ENCODE results near the gene FNDC5. TPM values are rescaled to one million over a fixed set of nuclear protein-coding genes. Genes with fewer than 3 reads are reported as not detected.

The FNDC5 gene
- total RNA-seq, 5 donors from 2014 or later (not counting 1 experiment from before 2014, with no cell fraction given), result not detected

- Histone ChIP-seq H3K4me1 (ENCODE audit: control insufficient read depth in 1 of 2, extremely low read depth in 1 of 2, insufficient read depth in 2 of 2, low read length in 2 of 2) (peaks cover 0 to 25% of the 10 kb centered on the region in 2 experiments), H3K27me3 (replicated peaks in 1 of 2; ENCODE audit: control insufficient read depth in 2 of 2, extremely low read depth in 1 of 2, insufficient read depth in 2 of 2, low read length in 1 of 2) (peaks cover 3 to 54% of the 10 kb centered on the region in 2 experiments), H3K36me3 (ENCODE audit: control insufficient read depth in 2 of 2, extremely low read depth in 1 of 2, insufficient read depth in 1 of 2, low read length in 1 of 2) (no peaks in the 10 kb centered on the region), H3K4me3 (ENCODE audit: control insufficient read depth in 1 of 2, extremely low read depth in 1 of 2, low read length in 1 of 2) (peak overlapping the region in 1 of 2 donors; percentile 17), H3K9me3 (no peaks in the 10 kb centered on the region), H3K27ac (ENCODE audit: low read length) (no peak overlapping the region)
- WGBS (ENCODE audit: insufficient coverage), result 74% methylated on average over 16 of the region's 16 CpGs
- Mint-ChIP-seq H3K9me3 (no peaks in the 10 kb centered on the region), H3K4me1 (peaks cover 13 to 24% (median 23%) of the 10 kb centered on the region in 3 donors), H3K27ac (no peak overlapping the region), H3K4me3 (peak overlapping the region; percentile 55 to 68 (median 60)), H3K36me3 (peaks cover 27% of the 10 kb centered on the region), H3K27me3 (peaks cover 37 to 53% of the 10 kb centered on the region in 2 donors)
- ChIA-PET POLR2A (no interaction called here), CTCF (no interaction called here)
- no peak for ATAC-seq (replicated peaks in 1 of 4)
- DNase-seq, result no peak
These were observed 643 bp downstream of the FNDC5 start for GRCh38 chr1:32869923-32870614.

DNA sequence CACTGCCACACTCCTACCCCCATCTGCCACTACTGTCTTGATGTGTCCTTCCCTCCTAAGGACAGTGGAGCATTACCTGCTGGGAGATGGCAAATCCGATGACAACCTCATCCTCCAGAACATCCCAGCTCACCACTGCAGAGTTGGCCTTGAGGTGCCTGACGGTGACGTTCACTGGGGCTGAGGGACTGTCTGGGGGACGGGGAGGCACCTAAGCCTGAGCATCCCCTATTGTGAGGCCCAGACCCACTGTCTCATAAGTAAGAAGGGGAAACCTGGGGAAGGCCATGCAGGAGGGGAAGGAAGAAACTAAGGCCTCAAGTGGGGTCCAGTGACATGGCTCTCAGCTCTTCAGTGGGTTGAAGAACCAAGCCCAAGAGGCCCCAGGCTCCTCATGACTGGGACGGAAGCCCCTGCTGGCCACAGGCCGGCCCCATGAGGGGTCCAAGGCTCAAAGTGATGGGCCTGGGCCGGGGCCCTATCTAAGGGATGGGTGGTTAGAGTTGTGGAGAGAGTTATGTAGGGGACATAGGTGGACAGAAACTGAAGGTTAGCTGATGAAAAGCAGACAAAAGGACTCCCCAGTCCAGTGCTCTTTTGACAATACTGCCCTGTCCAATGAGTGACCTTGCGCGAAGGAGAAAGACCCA lies 1.8 kb downstream of the FNDC5 start:
- Histone ChIP-seq H3K4me1 (ENCODE audit: control insufficient read depth in 1 of 2, extremely low read depth in 1 of 2, insufficient read depth in 2 of 2, low read length in 2 of 2) (peaks cover 0 to 25% of the 10 kb centered on the region in 2 experiments), H3K9me3 (no peaks in the 10 kb centered on the region), H3K27me3 (replicated peaks in 1 of 2; ENCODE audit: control insufficient read depth in 2 of 2, extremely low read depth in 1 of 2, insufficient read depth in 2 of 2, low read length in 1 of 2) (peaks cover 3 to 48% of the 10 kb centered on the region in 2 experiments), H3K4me3 (ENCODE audit: control insufficient read depth in 1 of 2, extremely low read depth in 1 of 2, low read length in 1 of 2) (no peak overlapping the region), H3K27ac (ENCODE audit: low read length) (no peak overlapping the region), H3K36me3 (ENCODE audit: control insufficient read depth in 2 of 2, extremely low read depth in 1 of 2, insufficient read depth in 1 of 2, low read length in 1 of 2) (peaks cover 0 to under 1% of the 10 kb centered on the region in 2 donors)
- ATAC-seq (replicated peaks in 1 of 4) (no peak), DNase-seq (no peak)
- Mint-ChIP-seq H3K36me3 (peaks cover 38% of the 10 kb centered on the region), H3K4me1 (peaks cover 13 to 24% (median 23%) of the 10 kb centered on the region in 3 donors), H3K27ac (no peak overlapping the region), H3K9me3 (no peaks in the 10 kb centered on the region), H3K4me3 (peak overlapping the region in 2 of 3 donors; percentile 40 to 68), H3K27me3 (peaks cover 31 to 42% of the 10 kb centered on the region in 2 donors)
- WGBS (ENCODE audit: insufficient coverage), result 75% methylated on average over 4 of the region's 9 CpGs
- ChIA-PET POLR2A (no interaction called here), CTCF (no interaction called here)

DNA sequence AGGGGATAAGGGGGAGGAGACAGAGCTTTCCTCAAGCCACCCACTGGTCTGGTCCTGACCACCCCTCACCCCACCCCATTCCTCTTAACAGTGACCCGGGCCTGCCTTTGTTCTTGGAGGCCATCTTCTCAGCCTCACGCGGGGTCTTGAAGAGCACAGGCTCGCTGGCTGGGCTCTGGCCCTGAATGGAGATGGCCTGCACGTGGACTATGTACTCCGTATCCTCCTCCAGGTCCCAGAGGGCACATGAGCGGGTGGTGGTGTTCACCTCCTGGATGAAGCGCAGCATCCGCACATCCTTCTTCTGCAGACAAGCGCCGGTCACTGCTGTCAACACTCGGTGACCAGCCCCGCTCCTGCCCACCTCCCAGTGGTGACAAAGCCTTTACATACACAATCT lies 2.6 kb downstream of the FNDC5 start:
- Histone ChIP-seq H3K4me1 (ENCODE audit: control insufficient read depth in 1 of 2, extremely low read depth in 1 of 2, insufficient read depth in 2 of 2, low read length in 2 of 2) (peaks cover 0 to 25% of the 10 kb centered on the region in 2 experiments), H3K9me3 (no peaks in the 10 kb centered on the region), H3K4me3 (ENCODE audit: control insufficient read depth in 1 of 2, extremely low read depth in 1 of 2, low read length in 1 of 2) (no peak overlapping the region), H3K27ac (ENCODE audit: low read length) (no peak overlapping the region), H3K27me3 (replicated peaks in 1 of 2; ENCODE audit: control insufficient read depth in 2 of 2, extremely low read depth in 1 of 2, insufficient read depth in 2 of 2, low read length in 1 of 2) (peaks cover 3 to 42% of the 10 kb centered on the region in 2 experiments), H3K36me3 (ENCODE audit: control insufficient read depth in 2 of 2, extremely low read depth in 1 of 2, insufficient read depth in 1 of 2, low read length in 1 of 2) (peaks cover 0 to 6% of the 10 kb centered on the region in 2 donors)
- peaks cover 13 to 24% (median 23%) of the 10 kb centered on the region in 3 donors for H3K4me1 Mint-ChIP-seq
- WGBS (ENCODE audit: insufficient coverage), result 97% methylated on average over 11 of the region's 13 CpGs
- ChIA-PET CTCF (no interaction called here), POLR2A (no interaction called here)
- no peak overlapping the region for H3K27ac Mint-ChIP-seq
- peaks cover 39% of the 10 kb centered on the region for H3K36me3 Mint-ChIP-seq
- peaks cover 26 to 38% of the 10 kb centered on the region in 2 donors for H3K27me3 Mint-ChIP-seq
- ATAC-seq (replicated peaks in 1 of 4) (no peak), DNase-seq (no peak)
- no peak overlapping the region for H3K4me3 Mint-ChIP-seq
- H3K9me3 Mint-ChIP-seq, result no peaks in the 10 kb centered on the region

GRCh38 chr1:32867671-32868070 lies 3.0 kb downstream of the FNDC5 start:
- no peaks in the 10 kb centered on the region for H3K9me3 ChIP-seq
- H3K36me3 Mint-ChIP-seq, result peaks cover 42% of the 10 kb centered on the region
- no peak overlapping the region for H3K4me3 ChIP-seq (ENCODE audit: control insufficient read depth in 1 of 2, extremely low read depth in 1 of 2, low read length in 1 of 2)
- H3K36me3 ChIP-seq (ENCODE audit: control insufficient read depth in 2 of 2, extremely low read depth in 1 of 2, insufficient read depth in 1 of 2, low read length in 1 of 2), result peaks cover 0 to 10% of the 10 kb centered on the region in 2 donors
- 100% methylated on average over 1 of the region's 7 CpGs for WGBS (ENCODE audit: insufficient coverage)
- peaks cover 0 to 23% of the 10 kb centered on the region in 2 experiments for H3K4me1 ChIP-seq (ENCODE audit: control insufficient read depth in 1 of 2, extremely low read depth in 1 of 2, insufficient read depth in 2 of 2, low read length in 2 of 2)
- ChIA-PET CTCF (interaction anchor here in 1 of 2 donors (0.6 kb wide), 1 partner anchor 10 kb away, joined by 3 read pairs; no protein-coding TSS in a partner anchor), POLR2A (interaction anchor here in 1 of 2 donors (0.6 kb wide), 1 partner anchor 584 kb away, joined by 3 read pairs; no protein-coding TSS in a partner anchor)
- H3K27me3 ChIP-seq (replicated peaks in 1 of 2; ENCODE audit: control insufficient read depth in 2 of 2, extremely low read depth in 1 of 2, insufficient read depth in 2 of 2, low read length in 1 of 2), result peaks cover 3 to 37% of the 10 kb centered on the region in 2 experiments
- no peaks in the 10 kb centered on the region for H3K9me3 Mint-ChIP-seq
- H3K27me3 Mint-ChIP-seq, result peaks cover 24 to 34% of the 10 kb centered on the region in 2 donors
- no peak overlapping the region for H3K27ac Mint-ChIP-seq
- no peak for ATAC-seq (replicated peaks in 1 of 4)
- no peak overlapping the region for H3K27ac ChIP-seq (ENCODE audit: low read length)
- H3K4me1 Mint-ChIP-seq, result peaks cover 13 to 23% (median 22%) of the 10 kb centered on the region in 3 donors
- no peak for DNase-seq
- no peak overlapping the region for H3K4me3 Mint-ChIP-seq

DNA sequence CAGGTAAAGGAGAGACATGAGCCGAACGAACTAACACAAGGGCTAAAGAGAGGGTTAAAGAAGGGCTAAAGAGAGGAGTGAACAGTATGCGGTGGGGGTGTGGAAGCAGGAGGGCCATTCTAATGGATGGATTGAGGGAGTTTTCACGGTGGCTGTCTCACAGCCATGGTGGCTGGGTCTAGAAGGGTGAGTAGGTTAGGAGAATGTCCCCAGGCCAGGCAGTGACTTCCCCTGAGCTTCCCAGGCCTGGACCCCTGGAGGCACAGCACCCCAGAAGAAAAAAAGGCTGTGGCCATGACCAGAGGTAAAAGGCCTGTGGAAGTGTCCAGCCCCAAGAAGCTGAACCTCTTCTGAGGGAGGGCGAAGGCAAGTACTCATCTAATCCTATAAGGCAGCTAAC lies 3.6 kb downstream of the FNDC5 start:
- peaks cover 13 to 23% (median 21%) of the 10 kb centered on the region in 3 donors for H3K4me1 Mint-ChIP-seq
- CTCF ChIA-PET, result interaction anchor here in 1 of 2 donors (0.6 kb wide), 1 partner anchor 9 kb away, joined by 3 read pairs; no protein-coding TSS in a partner anchor
- peaks cover 0 to 18% of the 10 kb centered on the region in 2 experiments for H3K4me1 ChIP-seq (ENCODE audit: control insufficient read depth in 1 of 2, extremely low read depth in 1 of 2, insufficient read depth in 2 of 2, low read length in 2 of 2)
- H3K27me3 Mint-ChIP-seq, result peaks cover 21 to 31% of the 10 kb centered on the region in 2 donors
- no peak overlapping the region for H3K27ac ChIP-seq (ENCODE audit: low read length)
- H3K4me3 Mint-ChIP-seq, result no peak overlapping the region
- H3K27me3 ChIP-seq (replicated peaks in 1 of 2; ENCODE audit: control insufficient read depth in 2 of 2, extremely low read depth in 1 of 2, insufficient read depth in 2 of 2, low read length in 1 of 2), result peaks cover 3 to 32% of the 10 kb centered on the region in 2 experiments
- no peak overlapping the region for H3K4me3 ChIP-seq (ENCODE audit: control insufficient read depth in 1 of 2, extremely low read depth in 1 of 2, low read length in 1 of 2)
- ATAC-seq (replicated peaks in 1 of 4) (no peak), DNase-seq (no peak)
- peaks cover 47% of the 10 kb centered on the region for H3K36me3 Mint-ChIP-seq
- POLR2A ChIA-PET, result interaction anchor here in 1 of 2 donors (0.6 kb wide), 1 partner anchor 583 kb away, joined by 3 read pairs; no protein-coding TSS in a partner anchor
- WGBS (ENCODE audit: insufficient coverage), result 86% methylated on average over 4 of the region's 5 CpGs
- H3K27ac Mint-ChIP-seq, result no peak overlapping the region
- H3K36me3 ChIP-seq (ENCODE audit: control insufficient read depth in 2 of 2, extremely low read depth in 1 of 2, insufficient read depth in 1 of 2, low read length in 1 of 2), result peaks cover 4 to 11% of the 10 kb centered on the region in 2 donors
- H3K9me3 Mint-ChIP-seq, result no peaks in the 10 kb centered on the region
- H3K9me3 ChIP-seq, result no peaks in the 10 kb centered on the region

GRCh38 chr1:32865639-32866405 lies 4.9 kb downstream of the FNDC5 start:
- ChIA-PET CTCF (interaction anchor here (0.6 kb wide), 2 partner anchors 67 to 151 kb away, joined by 4 to 6 read pairs; no protein-coding TSS in a partner anchor), POLR2A (interaction anchor here in 1 of 2 donors (0.6 kb wide), 1 partner anchor 544 kb away, joined by 4 read pairs; no protein-coding TSS in a partner anchor)
- H3K27ac Mint-ChIP-seq, result no peak overlapping the region
- H3K4me1 Mint-ChIP-seq, result peaks cover 8 to 13% (median 11%) of the 10 kb centered on the region in 3 donors
- DNase-seq, result no peak
- no peak for ATAC-seq (replicated peaks in 1 of 4)
- peaks cover 13 to 19% of the 10 kb centered on the region in 2 donors for H3K27me3 Mint-ChIP-seq
- H3K4me3 Mint-ChIP-seq, result no peak overlapping the region
- WGBS (ENCODE audit: insufficient coverage), result no CpG with 5 or more reads among the region's 3 CpGs
- H3K27me3 ChIP-seq (replicated peaks in 1 of 2; ENCODE audit: control insufficient read depth in 2 of 2, extremely low read depth in 1 of 2, insufficient read depth in 2 of 2, low read length in 1 of 2), result peaks cover 0 to 19% of the 10 kb centered on the region in 2 experiments
- H3K4me1 ChIP-seq (ENCODE audit: control insufficient read depth in 1 of 2, extremely low read depth in 1 of 2, insufficient read depth in 2 of 2, low read length in 2 of 2), result peaks cover 0 to 6% of the 10 kb centered on the region in 2 experiments
- peaks cover 4 to 20% of the 10 kb centered on the region in 2 donors for H3K36me3 ChIP-seq (ENCODE audit: control insufficient read depth in 2 of 2, extremely low read depth in 1 of 2, insufficient read depth in 1 of 2, low read length in 1 of 2)
- H3K27ac ChIP-seq (ENCODE audit: low read length), result no peak overlapping the region
- H3K36me3 Mint-ChIP-seq, result peaks cover 58% of the 10 kb centered on the region
- no peaks in the 10 kb centered on the region for H3K9me3 ChIP-seq
- H3K9me3 Mint-ChIP-seq, result no peaks in the 10 kb centered on the region
- H3K4me3 ChIP-seq (ENCODE audit: control insufficient read depth in 1 of 2, extremely low read depth in 1 of 2, low read length in 1 of 2), result no peak overlapping the region
